ENCODE data around the gene TPP2.

GRCh38 chr13:102599426-102600012 is 2.7 kb downstream of the TPP2 start:
- TF ChIP-seq, protein P1, sequence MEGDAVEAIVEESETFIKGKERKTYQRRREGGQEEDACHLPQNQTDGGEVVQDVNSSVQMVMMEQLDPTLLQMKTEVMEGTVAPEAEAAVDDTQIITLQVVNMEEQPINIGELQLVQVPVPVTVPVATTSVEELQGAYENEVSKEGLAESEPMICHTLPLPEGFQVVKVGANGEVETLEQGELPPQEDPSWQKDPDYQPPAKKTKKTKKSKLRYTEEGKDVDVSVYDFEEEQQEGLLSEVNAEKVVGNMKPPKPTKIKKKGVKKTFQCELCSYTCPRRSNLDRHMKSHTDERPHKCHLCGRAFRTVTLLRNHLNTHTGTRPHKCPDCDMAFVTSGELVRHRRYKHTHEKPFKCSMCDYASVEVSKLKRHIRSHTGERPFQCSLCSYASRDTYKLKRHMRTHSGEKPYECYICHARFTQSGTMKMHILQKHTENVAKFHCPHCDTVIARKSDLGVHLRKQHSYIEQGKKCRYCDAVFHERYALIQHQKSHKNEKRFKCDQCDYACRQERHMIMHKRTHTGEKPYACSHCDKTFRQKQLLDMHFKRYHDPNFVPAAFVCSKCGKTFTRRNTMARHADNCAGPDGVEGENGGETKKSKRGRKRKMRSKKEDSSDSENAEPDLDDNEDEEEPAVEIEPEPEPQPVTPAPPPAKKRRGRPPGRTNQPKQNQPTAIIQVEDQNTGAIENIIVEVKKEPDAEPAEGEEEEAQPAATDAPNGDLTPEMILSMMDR (IDR thresholded peaks at IDR 0.05; ENCODE audit: low read depth, low read length, poor library complexity, severe bottlenecking) = no peak
- no peak for TF ChIP-seq EZH2phosphoT487 (IDR thresholded peaks at IDR 0.05; ENCODE audit: borderline replicate concordance, low read length)

Measured in DOHH2 (cell line).